Smooth muscle cell (in vitro differentiated cells): ENCODE data around the gene PDE4B. TPM values are rescaled to one million over a fixed set of nuclear protein-coding genes. Genes with fewer than 3 reads are reported as not detected.

Experiments
- DNase-seq: peaks from one replicate; lab custom pipeline; 2025; ENCODE audit not compliant: unreplicated experiment; lab: John Stamatoyannopoulos, UW
- H2AFZ ChIP-seq: fragments of 200-600 bp; sonication (generic); 2 replicates; pipeline ENCODE4 v1.6.0; 2016; ENCODE audit warnings: antibody characterized with exemption, low read depth, mild to moderate bottlenecking
- H3F3A ChIP-seq: fragments of 200-600 bp; sonication (generic); 2 replicates; pipeline ENCODE4 v1.6.0; 2017; ENCODE audit warnings: antibody characterized with exemption, low read depth
- H3K27ac ChIP-seq: fragments of 200-600 bp; sonication (generic); 2 replicates; pipeline ENCODE4 v1.5.1; 2016; ENCODE audit warnings: low read depth, mild to moderate bottlenecking
- H3K27me3 ChIP-seq: fragments of 200-600 bp; sonication (generic); 2 replicates; pipeline ENCODE4 v1.6.1; 2016; ENCODE audit warnings: low read depth, mild to moderate bottlenecking
- H3K36me3 ChIP-seq: fragments of 200-600 bp; sonication (generic); 2 replicates; pipeline ENCODE4 v1.5.1; 2016; ENCODE audit warnings: low read depth
- H3K4me1 ChIP-seq: fragments of 200-600 bp; sonication (generic); 2 replicates; pipeline ENCODE4 v1.5.1; 2016; ENCODE audit warnings: low read depth
- H3K4me2 ChIP-seq: fragments of 200-600 bp; sonication (generic); 2 replicates; pipeline ENCODE4 v1.6.0; 2016; ENCODE audit warnings: mild to moderate bottlenecking
- H3K4me3 ChIP-seq: fragments of 200-600 bp; sonication (generic); 2 replicates; pipeline ENCODE4 v1.5.1; 2016; ENCODE audit warnings: mild to moderate bottlenecking
- H3K79me2 ChIP-seq: fragments of 200-600 bp; sonication (generic); 2 replicates; pipeline ENCODE4 v1.6.0; 2016; ENCODE audit warnings: low read depth, mild to moderate bottlenecking
- H3K9ac ChIP-seq: fragments of 200-600 bp; sonication (generic); 2 replicates; pipeline ENCODE4 v1.6.0; 2016; ENCODE audit warnings: low read depth
- H3K9me3 ChIP-seq: fragments of 200-600 bp; sonication (generic); replicated peaks from 2 replicates; pipeline ENCODE4 v1.5.1; 2016; ENCODE audit warnings: low read depth
- H4K20me1 ChIP-seq: fragments of 200-600 bp; sonication (generic); 2 replicates; pipeline ENCODE4 v1.6.0; 2016; ENCODE audit warnings: low read depth
- CTCF ChIP-seq: fragments of 200-600 bp; sonication (generic); IDR thresholded peaks from 2 replicates; pipeline ENCODE4 v1.5.1; 2017; ENCODE audit warnings: borderline replicate concordance, mild to moderate bottlenecking, antibody characterized with exemption; ENCODE audit not compliant: insufficient read depth, poor library complexity, severe bottlenecking
- WGBS: methylation state at CpG from one replicate; pipeline ENCODE4 v1.1.7; 2016; ENCODE audit warnings: low lambda C conversion rate; 5-methylcytosine and 5-hydroxymethylcytosine counted together
- polyA plus RNA-seq: library from polyadenylated mRNA; unstranded; fragments of >200 nt; fragmentation: Nextera tagmentation; extraction: Ambion mirVana; gene quantifications from 2 replicates; pipeline ENCODE4 v1.2.1, GENCODE V29; 2016
- total RNA-seq: library from RNA; depleted of rRNA; stranded (reverse); fragments of >200 nt; gene quantifications from 2 replicates; pipeline ENCODE4 v1.2.3, GENCODE V29; 2014

The PDE4B gene
- total and polyA plus RNA-seq, 2 experiments from 2014 or later = 18.5 to 24.8 TPM

GRCh38 chr1:66175581-66175980, 382.9 kb downstream of the PDE4B start:
- no peaks in the 10 kb centered on the region for H3K9me3 ChIP-seq
- no peaks in the 10 kb centered on the region for H3K4me1 ChIP-seq
- WGBS = 84% methylated on average over 2 of the region's 2 CpGs
- no peaks in the 10 kb centered on the region for H3K36me3 ChIP-seq
- TF ChIP-seq CTCF = no peak
- H3K27me3 ChIP-seq = no peaks in the 10 kb centered on the region
- no peak for DNase-seq
- H4K20me1 ChIP-seq = no peaks in the 10 kb centered on the region
- no peaks in the 10 kb centered on the region for H3K79me2 ChIP-seq
- H3F3A ChIP-seq = no peaks in the 10 kb centered on the region
- H3K27ac ChIP-seq = no peak overlapping the region
- no peak overlapping the region for H3K9ac ChIP-seq
- H3K4me2 ChIP-seq = no peak overlapping the region
- H3K4me3 ChIP-seq = no peak overlapping the region
- H2AFZ ChIP-seq = no peak overlapping the region

- Histone ChIP-seq H3K9ac (no peak overlapping the region), H3K27me3 (no peaks in the 10 kb centered on the region), H3K27ac (no peak overlapping the region), H3K4me3 (no peak overlapping the region), H2AFZ (no peak overlapping the region), H3K4me2 (no peak overlapping the region), H3K79me2 (no peaks in the 10 kb centered on the region), H3K9me3 (no peaks in the 10 kb centered on the region), H3K36me3 (no peaks in the 10 kb centered on the region), H4K20me1 (no peaks in the 10 kb centered on the region), H3F3A (no peaks in the 10 kb centered on the region), H3K4me1 (no peaks in the 10 kb centered on the region)
- no peak for DNase-seq
- 38% methylated on average over 5 of the region's 5 CpGs for WGBS
- no peak for TF ChIP-seq CTCF
These were observed 383.5 kb downstream of the PDE4B start for GRCh38 chr1:66176012-66176715.

- no peaks in the 10 kb centered on the region for H3K9me3 ChIP-seq
- no peak for TF ChIP-seq CTCF
- H3K4me3 ChIP-seq = no peak overlapping the region
- no peaks in the 10 kb centered on the region for H4K20me1 ChIP-seq
- H3K4me1 ChIP-seq = no peaks in the 10 kb centered on the region
- no peak overlapping the region for H3K27ac ChIP-seq
- no peak overlapping the region for H3K9ac ChIP-seq
- H2AFZ ChIP-seq = no peak overlapping the region
- no peak overlapping the region for H3K4me2 ChIP-seq
- H3K27me3 ChIP-seq = no peaks in the 10 kb centered on the region
- H3F3A ChIP-seq = no peaks in the 10 kb centered on the region
- no peak for DNase-seq
- H3K36me3 ChIP-seq = no peaks in the 10 kb centered on the region
- no peaks in the 10 kb centered on the region for H3K79me2 ChIP-seq
- 54% methylated on average over 1 of the region's 1 CpG for WGBS
These were observed 384.1 kb downstream of the PDE4B start for GRCh38 chr1:66176832-66177231.

GRCh38 chr1:66177510-66177909, 384.8 kb downstream of the PDE4B start:
- no peaks in the 10 kb centered on the region for H3K4me1 ChIP-seq
- no peaks in the 10 kb centered on the region for H3K9me3 ChIP-seq
- H3K27ac ChIP-seq = no peak overlapping the region
- no peaks in the 10 kb centered on the region for H3F3A ChIP-seq
- no peak overlapping the region for H3K4me2 ChIP-seq
- 93% methylated on average over 2 of the region's 2 CpGs for WGBS
- H3K9ac ChIP-seq = no peak overlapping the region
- DNase-seq = no peak
- no peaks in the 10 kb centered on the region for H3K79me2 ChIP-seq
- no peaks in the 10 kb centered on the region for H4K20me1 ChIP-seq
- no peaks in the 10 kb centered on the region for H3K27me3 ChIP-seq
- no peak for TF ChIP-seq CTCF
- no peaks in the 10 kb centered on the region for H3K36me3 ChIP-seq
- H2AFZ ChIP-seq = no peak overlapping the region
- H3K4me3 ChIP-seq = no peak overlapping the region
